Measurements from ENCODE around the gene XPO6. TPM values are rescaled to one million over a fixed set of nuclear protein-coding genes. Genes with fewer than 3 reads are reported as not detected.

The XPO6 gene
- total RNA-seq, 1 experiment from 2014 or later: 124 TPM

DNA sequence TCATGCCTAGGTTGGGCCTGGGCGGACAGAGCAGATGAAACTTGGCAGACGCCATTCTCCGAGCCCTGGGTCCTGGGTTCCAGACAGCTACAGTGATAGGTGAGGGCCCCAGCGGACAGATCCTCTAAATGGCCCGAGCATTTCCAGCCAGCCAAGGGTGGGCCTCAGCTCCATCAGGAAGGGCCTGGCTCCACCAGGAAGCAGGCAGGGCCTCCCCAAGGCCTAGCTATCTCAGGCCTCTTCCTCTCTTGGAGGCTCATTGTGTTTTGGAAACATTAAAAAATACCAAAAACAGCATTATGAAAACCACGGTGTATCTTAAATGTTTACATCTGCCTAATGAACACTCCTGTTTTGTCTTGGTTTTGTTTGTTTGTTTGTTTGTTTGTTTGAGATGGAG, 42.4 kb upstream of the XPO6 start:
- peaks cover 14 to 37% of the 10 kb centered on the region in 2 experiments for H3K4me1 Mint-ChIP-seq
- Histone ChIP-seq H4K5ac (ENCODE audit: insufficient read length, low read depth, low read length) (no peak overlapping the region), H3K79me1 (ENCODE audit: insufficient read depth, low read depth, low read length, poor library complexity, severe bottlenecking) (no peaks in the 10 kb centered on the region), H2AFZ (ENCODE audit: low read length) (no peak overlapping the region), H4K8ac (replicated peaks; ENCODE audit: insufficient read length, low read depth, low read length) (no peak overlapping the region), H3K9me3 (ENCODE audit: control insufficient read depth, low read depth, low read length) (no peaks in the 10 kb centered on the region), H2BK15ac (ENCODE audit: low read depth, low read length) (no peak overlapping the region), H3K27ac (ENCODE audit: insufficient read length, low read depth, low read length) (no peak overlapping the region), H3K4ac (ENCODE audit: low read depth, low read length) (no peak overlapping the region), H3K4me2 (ENCODE audit: insufficient read depth, insufficient read length, low read length) (no peak overlapping the region), H2BK12ac (ENCODE audit: insufficient read length, low read depth, low read length) (no peak overlapping the region), H3K4me1 (ENCODE audit: insufficient read depth, low read length) (no peaks in the 10 kb centered on the region; the same call in 1 of the 2 replicates), H3K56ac (ENCODE audit: insufficient read length, low read depth, low read length) (no peak overlapping the region), H3K27me3 (ENCODE audit: insufficient read depth, low read length) (peaks cover 2% of the 10 kb centered on the region; the same call in 1 of the 2 replicates), H2BK120ac (ENCODE audit: low read depth, low read length, poor library complexity, severe bottlenecking) (no peak overlapping the region), H2BK20ac (ENCODE audit: low read depth, low read length, poor library complexity, severe bottlenecking) (no peak overlapping the region), H3K9ac (ENCODE audit: extremely low read depth, insufficient read length, low read length) (no peak overlapping the region), H4K91ac (ENCODE audit: insufficient read length, low read depth, low read length) (no peak overlapping the region), H3K18ac (ENCODE audit: insufficient read length, low read depth, low read length) (no peak overlapping the region), H3K23me2 (ENCODE audit: insufficient read length, low read depth, low read length, poor library complexity, severe bottlenecking) (no peaks in the 10 kb centered on the region), H3K23ac (ENCODE audit: insufficient read length, low read depth, low read length) (no peak overlapping the region), H4K20me1 (ENCODE audit: control insufficient read depth, insufficient read depth, insufficient read length) (no peaks in the 10 kb centered on the region), H3T11ph (ENCODE audit: low read length) (no peak overlapping the region), H3K79me2 (ENCODE audit: insufficient read depth, low read length) (no peaks in the 10 kb centered on the region), H2BK5ac (ENCODE audit: insufficient read length, low read length) (no peak overlapping the region), H2AK5ac (ENCODE audit: insufficient read length, low read length) (no peak overlapping the region), H3K14ac (ENCODE audit: insufficient read depth, low read length) (no peak overlapping the region)
- H3K27ac Mint-ChIP-seq: no peak overlapping the region; a peak in 1 of 7 replicates
- H3K4me3 Mint-ChIP-seq: no peak overlapping the region
- no peak for DNase-seq
- H3K36me3 Mint-ChIP-seq (ENCODE audit: insufficient read depth in 1 of 3, low read depth in 3 of 3): no peaks in the 10 kb centered on the region; a peak in 1 of 7 replicates
- TF ChIP-seq, protein P1, sequence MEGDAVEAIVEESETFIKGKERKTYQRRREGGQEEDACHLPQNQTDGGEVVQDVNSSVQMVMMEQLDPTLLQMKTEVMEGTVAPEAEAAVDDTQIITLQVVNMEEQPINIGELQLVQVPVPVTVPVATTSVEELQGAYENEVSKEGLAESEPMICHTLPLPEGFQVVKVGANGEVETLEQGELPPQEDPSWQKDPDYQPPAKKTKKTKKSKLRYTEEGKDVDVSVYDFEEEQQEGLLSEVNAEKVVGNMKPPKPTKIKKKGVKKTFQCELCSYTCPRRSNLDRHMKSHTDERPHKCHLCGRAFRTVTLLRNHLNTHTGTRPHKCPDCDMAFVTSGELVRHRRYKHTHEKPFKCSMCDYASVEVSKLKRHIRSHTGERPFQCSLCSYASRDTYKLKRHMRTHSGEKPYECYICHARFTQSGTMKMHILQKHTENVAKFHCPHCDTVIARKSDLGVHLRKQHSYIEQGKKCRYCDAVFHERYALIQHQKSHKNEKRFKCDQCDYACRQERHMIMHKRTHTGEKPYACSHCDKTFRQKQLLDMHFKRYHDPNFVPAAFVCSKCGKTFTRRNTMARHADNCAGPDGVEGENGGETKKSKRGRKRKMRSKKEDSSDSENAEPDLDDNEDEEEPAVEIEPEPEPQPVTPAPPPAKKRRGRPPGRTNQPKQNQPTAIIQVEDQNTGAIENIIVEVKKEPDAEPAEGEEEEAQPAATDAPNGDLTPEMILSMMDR (conservative IDR thresholded peaks at IDR 0.05): no peak
- no peaks in the 10 kb centered on the region; the same call in none of the 2 replicates for H3K27me3 Mint-ChIP-seq (ENCODE audit: low read depth)
- H3K9me3 Mint-ChIP-seq: peaks cover 2% of the 10 kb centered on the region in 2 experiments; a peak in 2 of 5 replicates
- WGBS (ENCODE audit: extremely low coverage, insufficient read length, low lambda C conversion rate): no CpG with 5 or more reads among the region's 6 CpGs

Data from H9 (cell line).